ENCODE measurements around the gene DPP9.
A peak's percentile ranks its signal among the peaks of the same experiment; 100 is the strongest.

DPP9 gene

GRCh38 chr19:4722671-4723594, 709 bp downstream of the DPP9 start:
- peak overlapping the region; percentile 78 for H3K27ac ChIP-seq
- no peak for TF ChIP-seq CTCF (IDR thresholded peaks at IDR 0.05)
- TF ChIP-seq ZFX (IDR thresholded peaks at IDR 0.05; ENCODE audit: borderline replicate concordance): no peak

GRCh38 chr19:4721196-4721595, 2.4 kb downstream of the DPP9 start:
- no peak overlapping the region for H3K27ac ChIP-seq
- TF ChIP-seq ZFX (IDR thresholded peaks at IDR 0.05; ENCODE audit: borderline replicate concordance) (no peak), CTCF (IDR thresholded peaks at IDR 0.05) (no peak)

GRCh38 chr19:4720037-4720700, 3.5 kb downstream of the DPP9 start:
- no peak overlapping the region for H3K27ac ChIP-seq
- TF ChIP-seq ZFX (IDR thresholded peaks at IDR 0.05; ENCODE audit: borderline replicate concordance): no peak
- no peak for TF ChIP-seq CTCF (IDR thresholded peaks at IDR 0.05)

GRCh38 chr19:4719499-4719866, 4.2 kb downstream of the DPP9 start:
- TF ChIP-seq CTCF (IDR thresholded peaks at IDR 0.05) (no peak), ZFX (IDR thresholded peaks at IDR 0.05; ENCODE audit: borderline replicate concordance) (no peak)
- no peak overlapping the region for H3K27ac ChIP-seq

- no peak for TF ChIP-seq CTCF (IDR thresholded peaks at IDR 0.05)
- TF ChIP-seq ZFX (IDR thresholded peaks at IDR 0.05; ENCODE audit: borderline replicate concordance): no peak
- no peak overlapping the region for H3K27ac ChIP-seq
Observed at GRCh38 chr19:4717966-4718701, 5.5 kb downstream of the DPP9 start.

GRCh38 chr19:4717191-4717965, 6.3 kb downstream of the DPP9 start:
- no peak overlapping the region for H3K27ac ChIP-seq
- TF ChIP-seq ZFX (IDR thresholded peaks at IDR 0.05; ENCODE audit: borderline replicate concordance): no peak
- no peak for TF ChIP-seq CTCF (IDR thresholded peaks at IDR 0.05)
